ENCODE results near the gene OSTM1.
"Not testable (repeated sequence)": the region's sequence is repeated elsewhere in the genome, so short reads cannot be mapped to it uniquely, and the experiment has no call there.

OSTM1 gene

GRCh38 chr6:108016283-108016682 lies 58.3 kb downstream of the OSTM1 start:
- not testable (repeated sequence) for DNase-seq

DNA sequence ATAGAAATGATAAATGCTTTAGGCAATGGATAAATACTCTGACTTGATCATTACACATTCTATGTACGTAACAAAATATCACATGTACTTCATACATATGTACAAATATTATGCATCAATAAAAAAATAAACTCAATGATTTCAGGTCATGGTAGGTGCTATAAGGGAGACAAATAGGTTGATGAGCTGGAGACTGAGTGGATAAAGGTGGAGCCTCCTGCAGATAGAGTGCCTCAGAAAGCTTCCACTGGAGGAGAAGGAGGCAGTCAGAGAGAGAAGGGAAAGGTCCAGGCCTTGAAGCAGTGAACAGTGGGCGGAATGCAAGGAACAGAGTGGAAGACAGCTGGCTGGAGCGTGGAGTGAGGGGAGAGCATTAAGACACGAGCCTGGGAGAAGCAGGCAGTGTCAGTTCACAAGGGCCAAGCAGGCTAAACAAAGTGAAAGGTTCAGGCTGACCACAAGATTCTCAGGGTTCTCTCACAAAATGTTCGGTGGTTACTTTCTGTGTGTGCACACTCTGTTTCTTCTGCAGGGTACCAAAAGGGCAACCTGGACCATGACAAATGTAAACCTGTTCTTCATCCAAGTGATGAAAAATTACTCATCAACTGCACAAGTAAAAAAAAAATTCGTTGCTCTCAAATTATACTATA lies 60.6 kb downstream of the OSTM1 start:
- no peak for DNase-seq

DNA sequence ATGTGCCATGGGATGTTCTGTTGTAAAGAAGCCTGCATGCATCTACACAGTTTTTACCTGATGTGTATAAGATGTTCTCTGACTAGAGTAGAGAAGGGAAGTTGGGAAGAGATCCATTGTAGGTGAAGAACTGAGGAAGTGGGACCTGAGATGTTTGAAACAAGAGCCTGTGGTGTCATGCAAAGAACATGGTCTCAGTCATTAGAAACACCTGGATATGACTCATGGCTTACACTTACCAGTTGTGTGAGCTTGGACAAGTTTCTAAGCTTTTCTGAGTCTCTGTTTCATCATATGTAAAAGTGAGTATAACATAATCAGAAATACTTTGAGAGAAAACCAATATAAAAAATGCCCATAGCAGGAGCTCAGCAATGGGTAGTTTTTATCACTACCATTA lies 64.6 kb downstream of the OSTM1 start:
- no peak for DNase-seq

DNA sequence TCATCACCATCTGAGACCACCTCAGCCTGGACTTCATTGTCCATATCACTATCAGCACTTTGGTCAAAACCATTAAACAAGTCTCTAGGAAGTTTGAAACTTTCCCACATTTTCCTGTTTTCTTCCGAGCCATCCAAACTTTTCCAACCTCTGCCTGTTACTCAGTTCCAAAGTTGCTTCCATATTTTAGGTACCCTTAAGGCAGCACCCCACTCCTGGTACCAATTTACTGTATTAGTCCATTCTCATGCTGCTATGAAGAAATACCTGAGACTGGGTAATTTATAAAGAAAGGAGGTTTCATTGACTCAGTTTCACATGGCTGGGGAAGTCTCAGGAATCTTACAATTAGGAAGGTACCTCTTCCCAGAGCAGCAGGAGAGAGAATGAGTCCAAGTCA lies 65.3 kb downstream of the OSTM1 start:
- DNase-seq, result not testable (repeated sequence)

DNA sequence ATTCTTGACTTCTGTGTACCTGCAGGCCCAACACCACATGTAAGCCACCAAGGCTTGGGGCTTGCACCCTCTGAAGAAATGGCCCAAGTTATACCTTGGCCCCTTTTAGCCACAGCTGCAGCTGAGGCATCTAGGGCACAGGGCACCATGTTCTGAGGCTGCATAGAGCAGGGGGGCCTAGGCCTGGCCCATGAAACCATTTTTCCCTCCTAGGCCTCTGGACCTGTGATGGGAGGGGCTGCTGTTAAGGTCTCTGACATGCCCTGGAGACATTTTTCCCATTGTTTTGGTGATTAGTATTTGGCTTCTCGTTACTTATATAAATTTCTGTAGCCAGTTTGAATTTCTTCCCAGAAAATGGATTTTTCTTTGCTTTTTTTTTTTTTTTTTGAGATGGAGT lies 66.2 kb downstream of the OSTM1 start:
- DNase-seq, result no peak

DNA sequence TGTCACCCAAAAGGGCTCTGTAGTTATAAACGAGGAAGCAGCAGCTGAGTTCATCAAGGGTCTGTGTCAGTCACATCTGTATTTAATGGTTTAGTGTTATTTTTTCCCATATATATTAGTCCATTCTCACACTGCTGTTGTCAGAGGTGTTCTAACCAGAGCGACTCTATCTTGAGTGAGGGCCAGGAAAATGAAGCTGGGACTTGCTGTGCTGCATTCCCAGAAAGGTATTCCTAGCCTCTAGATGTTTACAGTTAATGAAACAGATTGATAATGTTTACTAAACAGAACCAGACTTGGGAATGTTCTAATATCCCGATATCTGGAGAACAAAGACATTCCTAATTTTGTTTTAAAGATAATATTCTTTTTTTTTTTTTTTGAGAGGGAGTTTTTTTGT lies 68.6 kb downstream of the OSTM1 start:
- DNase-seq, result no peak

DNA sequence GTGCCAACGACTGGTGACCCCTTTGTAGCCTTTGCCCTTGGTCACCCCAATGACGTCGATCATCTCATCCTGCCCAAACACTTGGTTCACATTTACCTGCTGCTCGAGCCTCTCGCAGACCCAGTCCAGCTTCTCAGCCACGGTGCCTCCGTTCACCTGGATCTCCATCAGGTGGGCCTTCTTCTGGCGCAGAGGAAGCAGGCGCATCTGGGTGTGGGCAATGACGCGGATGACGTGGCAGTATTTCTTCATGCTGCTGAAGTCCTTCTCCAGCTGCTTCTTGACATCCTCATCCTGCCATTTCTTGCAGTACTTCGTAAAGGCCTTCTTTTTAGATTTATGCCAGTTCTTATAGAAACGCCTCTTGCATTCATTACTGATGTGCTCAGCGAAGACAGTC lies 69.7 kb downstream of the OSTM1 start:
- no peak for DNase-seq

GRCh38 chr6:108002365-108003221 lies 71.9 kb downstream of the OSTM1 start:
- peak in 13 of 14 donors; percentile 11 to 81 (median 58) for DNase-seq

- no peak for DNase-seq
Observed at GRCh38 chr6:108001696-108002231, 72.8 kb downstream of the OSTM1 start.

DNA sequence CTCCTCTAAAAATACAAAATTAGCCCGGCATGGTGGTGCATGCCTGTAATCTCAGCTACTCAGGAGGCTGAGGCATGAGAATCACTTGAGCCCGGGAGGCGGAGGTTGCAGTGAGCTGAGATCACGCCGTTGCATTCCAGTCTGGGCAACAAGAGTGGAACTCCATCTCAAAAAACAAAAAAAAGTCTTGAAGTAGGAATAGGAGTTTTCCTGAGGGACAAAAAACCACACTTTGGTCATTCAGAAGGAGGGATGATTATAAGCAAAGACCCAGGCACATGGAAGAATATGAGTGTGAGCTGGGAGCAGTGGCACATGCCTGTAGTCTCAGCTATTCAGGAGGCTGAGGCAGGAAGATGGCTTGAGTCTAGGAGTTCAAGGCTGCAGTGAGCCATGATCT lies 74.3 kb downstream of the OSTM1 start:
- DNase-seq, result not testable (repeated sequence)

GRCh38 chr6:107999341-107999740 lies 75.2 kb downstream of the OSTM1 start:
- DNase-seq, result no peak

- DNase-seq, result no peak
Observed at GRCh38 chr6:107991772-107992550, 82.6 kb downstream of the OSTM1 start.

Data from C1 segment of cervical spinal cord (tissue), 14 donors.